ENCODE measurements around the gene ALOX5AP. TPM values are rescaled to one million over a fixed set of nuclear protein-coding genes. Genes with fewer than 3 reads are reported as not detected.

Gene ALOX5AP
- total RNA-seq, 4 donors from 2014 or later = 4.7 to 21.5 (median 12.7) TPM

DNA sequence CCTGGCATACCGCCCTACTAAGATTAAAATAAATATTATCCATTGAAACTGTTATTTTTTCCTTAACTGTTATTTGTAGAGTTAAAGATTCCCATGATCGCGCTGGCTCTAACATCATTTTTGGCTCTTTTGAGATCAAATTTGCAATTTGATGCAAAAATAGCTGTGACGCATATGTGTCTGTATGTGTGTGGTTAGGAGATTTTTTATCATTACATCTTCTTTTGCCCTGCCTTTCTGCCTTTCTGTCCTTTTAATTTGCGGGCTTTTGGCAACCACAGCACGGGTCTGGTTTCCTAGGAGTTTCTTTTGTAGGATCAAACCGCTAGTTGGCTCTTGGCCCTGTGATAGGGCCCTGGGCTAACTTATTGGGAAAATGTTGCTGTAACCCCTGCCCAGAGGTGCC, 37.3 kb upstream of the ALOX5AP start:
- Histone ChIP-seq H3K4me1 (peaks cover 6 to 27% (median 13%) of the 10 kb centered on the region in 3 donors), H3K27me3 (no peaks in the 10 kb centered on the region), H3K27ac (peak overlapping the region in 2 of 4 donors; percentile 3 to 42), H3K4me3 (no peak overlapping the region), H3K9me3 (no peaks in the 10 kb centered on the region), H3K36me3 (no peaks in the 10 kb centered on the region)
- intact Hi-C loops (cut with DNase I) = no loop called here
- no peak for DNase-seq
- 17 to 44% methylated on average over 7 of the region's 7 CpGs for WGBS, 2 donors
- TF ChIP-seq POLR2A (IDR thresholded peaks at IDR 0.05) = no peak
- TF ChIP-seq, protein P1, sequence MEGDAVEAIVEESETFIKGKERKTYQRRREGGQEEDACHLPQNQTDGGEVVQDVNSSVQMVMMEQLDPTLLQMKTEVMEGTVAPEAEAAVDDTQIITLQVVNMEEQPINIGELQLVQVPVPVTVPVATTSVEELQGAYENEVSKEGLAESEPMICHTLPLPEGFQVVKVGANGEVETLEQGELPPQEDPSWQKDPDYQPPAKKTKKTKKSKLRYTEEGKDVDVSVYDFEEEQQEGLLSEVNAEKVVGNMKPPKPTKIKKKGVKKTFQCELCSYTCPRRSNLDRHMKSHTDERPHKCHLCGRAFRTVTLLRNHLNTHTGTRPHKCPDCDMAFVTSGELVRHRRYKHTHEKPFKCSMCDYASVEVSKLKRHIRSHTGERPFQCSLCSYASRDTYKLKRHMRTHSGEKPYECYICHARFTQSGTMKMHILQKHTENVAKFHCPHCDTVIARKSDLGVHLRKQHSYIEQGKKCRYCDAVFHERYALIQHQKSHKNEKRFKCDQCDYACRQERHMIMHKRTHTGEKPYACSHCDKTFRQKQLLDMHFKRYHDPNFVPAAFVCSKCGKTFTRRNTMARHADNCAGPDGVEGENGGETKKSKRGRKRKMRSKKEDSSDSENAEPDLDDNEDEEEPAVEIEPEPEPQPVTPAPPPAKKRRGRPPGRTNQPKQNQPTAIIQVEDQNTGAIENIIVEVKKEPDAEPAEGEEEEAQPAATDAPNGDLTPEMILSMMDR (IDR thresholded peaks at IDR 0.05) = no peak

DNA sequence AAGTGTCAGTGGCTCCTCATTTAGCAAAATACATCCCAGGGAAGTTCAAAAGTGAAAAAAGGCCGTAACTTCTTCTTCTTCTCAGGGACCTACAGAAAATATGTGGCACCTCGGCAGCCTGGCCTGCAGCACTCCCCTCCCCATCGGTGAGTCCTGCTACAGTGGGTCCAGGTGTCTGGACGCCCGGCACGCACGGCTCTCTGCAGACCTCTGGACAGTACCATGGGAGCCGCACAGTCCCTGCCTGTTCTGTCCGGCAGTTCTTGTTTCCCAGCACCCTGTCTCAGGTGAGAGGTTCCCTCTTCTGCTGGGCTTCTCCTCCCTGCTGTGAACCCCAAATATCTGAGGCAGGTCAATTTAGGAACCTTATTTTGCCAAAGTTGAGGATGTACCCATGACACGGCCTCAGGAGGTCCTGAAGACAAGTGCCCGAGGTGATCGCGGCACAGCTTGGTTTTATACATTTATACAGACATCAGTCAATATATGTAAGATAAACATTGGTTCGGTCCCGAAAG, 36.8 kb upstream of the ALOX5AP start:
- TF ChIP-seq, protein P1 (IDR thresholded peaks at IDR 0.05) = no peak
- TF ChIP-seq POLR2A (IDR thresholded peaks at IDR 0.05) = no peak
- H3K27ac ChIP-seq = peak overlapping the region in 1 of 4 donors; percentile 42
- no peaks in the 10 kb centered on the region for H3K27me3 ChIP-seq
- no peaks in the 10 kb centered on the region for H3K9me3 ChIP-seq
- intact Hi-C loops (cut with DNase I) = no loop called here
- no peaks in the 10 kb centered on the region for H3K36me3 ChIP-seq
- H3K4me1 ChIP-seq = peaks cover 6 to 27% (median 13%) of the 10 kb centered on the region in 3 donors
- no peak overlapping the region for H3K4me3 ChIP-seq
- WGBS, 2 donors = 82 to 94% methylated on average over 15 of the region's 15 CpGs
- no peak for DNase-seq

DNA sequence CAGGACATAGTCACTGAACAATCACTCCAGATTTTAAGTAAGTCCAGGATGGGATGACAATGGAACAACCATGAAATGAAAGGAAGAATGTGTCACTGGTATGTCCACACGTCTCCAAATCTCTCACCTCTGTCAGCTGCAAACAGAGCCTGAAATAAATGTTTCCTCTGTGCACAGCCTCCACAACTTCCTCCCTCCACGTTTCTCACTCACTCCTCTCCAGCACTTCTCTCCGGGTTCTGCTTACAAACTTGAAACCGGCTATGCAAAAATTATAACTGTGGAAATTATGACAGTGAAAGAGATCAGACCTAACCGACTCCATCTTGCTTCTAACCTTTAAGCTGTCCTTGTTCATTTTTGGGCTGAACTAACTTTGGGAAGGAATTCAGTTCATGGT, 35.0 kb upstream of the ALOX5AP start:
- H3K27me3 ChIP-seq = no peaks in the 10 kb centered on the region
- TF ChIP-seq, protein P1 (IDR thresholded peaks at IDR 0.05) = no peak
- no peak for TF ChIP-seq POLR2A (IDR thresholded peaks at IDR 0.05)
- WGBS, 2 donors = 50 to 76% methylated on average over 5 of the region's 5 CpGs
- H3K4me1 ChIP-seq = peaks cover 6 to 27% (median 13%) of the 10 kb centered on the region in 3 donors
- no peak overlapping the region for H3K4me3 ChIP-seq
- intact Hi-C loops (cut with DNase I) = no loop called here
- no peak overlapping the region for H3K27ac ChIP-seq
- no peaks in the 10 kb centered on the region for H3K9me3 ChIP-seq
- H3K36me3 ChIP-seq = no peaks in the 10 kb centered on the region
- DNase-seq = no peak

DNA sequence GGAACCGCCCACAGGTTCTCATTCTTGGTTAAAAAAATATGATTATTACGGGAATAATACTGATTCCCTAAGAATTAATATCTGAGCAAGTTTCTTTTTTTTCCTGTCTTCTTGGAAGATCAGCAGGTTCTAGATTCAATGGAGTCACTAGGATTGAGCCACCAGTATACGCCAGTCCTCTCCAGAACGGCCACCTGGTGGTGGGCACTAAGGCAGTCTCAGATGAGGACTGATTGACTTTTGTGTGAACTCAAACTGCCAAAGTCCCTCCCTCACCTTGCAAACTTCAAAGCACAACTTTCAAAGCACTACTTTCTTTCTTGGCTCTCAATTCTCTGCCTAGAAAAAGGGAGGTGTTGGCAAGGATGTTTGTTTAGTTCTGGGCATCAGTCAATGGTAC, 33.3 kb upstream of the ALOX5AP start:
- no peak for TF ChIP-seq POLR2A (IDR thresholded peaks at IDR 0.05)
- TF ChIP-seq, protein P1 (IDR thresholded peaks at IDR 0.05) = no peak
- no peak overlapping the region for H3K27ac ChIP-seq
- DNase-seq = no peak
- H3K36me3 ChIP-seq = no peaks in the 10 kb centered on the region
- intact Hi-C loops (cut with DNase I) = no loop called here
- H3K4me3 ChIP-seq = no peak overlapping the region
- peaks cover 5 to 16% (median 6%) of the 10 kb centered on the region in 3 donors for H3K4me1 ChIP-seq
- no peaks in the 10 kb centered on the region for H3K9me3 ChIP-seq
- WGBS, 2 donors = 88 to 93% methylated on average over 3 to 4 of the region's 4 CpGs
- no peaks in the 10 kb centered on the region for H3K27me3 ChIP-seq

DNA sequence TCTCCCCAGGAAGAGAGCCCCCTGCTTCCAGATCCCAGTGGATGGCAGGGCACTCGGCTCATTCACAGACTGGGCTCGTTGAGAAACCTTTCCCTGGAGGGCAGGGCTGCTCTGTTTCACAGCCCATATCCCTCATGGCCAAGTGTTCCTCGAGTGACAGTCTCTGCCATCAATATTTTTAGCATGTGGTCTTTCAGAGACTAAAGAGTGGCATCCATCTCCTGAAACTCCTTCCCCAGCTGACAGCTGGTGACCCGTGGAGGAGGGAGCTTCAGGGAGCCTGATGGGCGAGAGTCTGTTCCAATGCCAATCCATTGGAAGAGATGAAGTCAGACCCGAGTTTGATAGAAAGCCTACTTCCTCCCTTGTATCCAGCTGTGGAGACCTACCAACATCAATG, 30.7 kb upstream of the ALOX5AP start:
- no peak for DNase-seq
- no peaks in the 10 kb centered on the region for H3K9me3 ChIP-seq
- H3K27me3 ChIP-seq = no peaks in the 10 kb centered on the region
- H3K27ac ChIP-seq = no peak overlapping the region
- intact Hi-C loops (cut with DNase I) = no loop called here
- 66 to 69% methylated on average over 3 to 5 of the region's 6 CpGs for WGBS, 2 donors
- TF ChIP-seq POLR2A (IDR thresholded peaks at IDR 0.05) = no peak
- TF ChIP-seq, protein P1 (IDR thresholded peaks at IDR 0.05) = no peak
- no peaks in the 10 kb centered on the region for H3K36me3 ChIP-seq
- no peaks in the 10 kb centered on the region for H3K4me1 ChIP-seq
- H3K4me3 ChIP-seq = no peak overlapping the region
